Activated T-helper 1 cell treated with Interleukin-2 at 50 U/mL for 16 hours (primary cell): Measurements from ENCODE around the gene COX17.

ENCODE experiments used
- DNase-seq: peaks from one replicate; pipeline ENCODE4 v3.0.0-alpha.2; 2020; ENCODE audit warnings: low read depth

Gene COX17

GRCh38 chr3:119643528-119643927 lies 33.7 kb downstream of the COX17 start:
- DNase-seq: no peak

- DNase-seq: no peak
These were observed 34.3 kb downstream of the COX17 start for GRCh38 chr3:119642746-119643473.

- no peak for DNase-seq
These were observed 35.8 kb downstream of the COX17 start for GRCh38 chr3:119641416-119641815.

- DNase-seq: no peak
These were observed 37.5 kb downstream of the COX17 start for GRCh38 chr3:119639494-119640350.

- DNase-seq: no peak
These were observed 39.3 kb downstream of the COX17 start for GRCh38 chr3:119637679-119638477.

- DNase-seq: no peak
These were observed 40.2 kb downstream of the COX17 start for GRCh38 chr3:119636891-119637611.

GRCh38 chr3:119636249-119636648 lies 41.0 kb downstream of the COX17 start:
- DNase-seq: no peak

GRCh38 chr3:119635719-119636118 lies 41.5 kb downstream of the COX17 start:
- DNase-seq: no peak

- no peak for DNase-seq
These were observed 44.4 kb downstream of the COX17 start for GRCh38 chr3:119632829-119633228.

- DNase-seq: no peak
These were observed 45.0 kb downstream of the COX17 start for GRCh38 chr3:119632216-119632615.

- DNase-seq: no peak
These were observed 45.7 kb downstream of the COX17 start for GRCh38 chr3:119631516-119631915.

GRCh38 chr3:119630880-119631329 lies 46.3 kb downstream of the COX17 start:
- DNase-seq: no peak

GRCh38 chr3:119630128-119630879 lies 46.9 kb downstream of the COX17 start:
- DNase-seq: no peak

- DNase-seq: no peak
These were observed 48.3 kb downstream of the COX17 start for GRCh38 chr3:119628816-119629445.

GRCh38 chr3:119628390-119628789 lies 48.8 kb downstream of the COX17 start:
- DNase-seq: no peak

- DNase-seq: no peak
These were observed 49.7 kb downstream of the COX17 start for GRCh38 chr3:119627461-119627860.

GRCh38 chr3:119626196-119626595 lies 51.0 kb downstream of the COX17 start:
- DNase-seq: no peak

GRCh38 chr3:119625451-119626153 lies 51.6 kb downstream of the COX17 start:
- no peak for DNase-seq

- DNase-seq: no peak
These were observed 53.0 kb downstream of the COX17 start for GRCh38 chr3:119624002-119624720.
